Left kidney (tissue), 8 donors: Measurements from ENCODE around the gene KCNAB1. TPM values are rescaled to one million over a fixed set of nuclear protein-coding genes. Genes with fewer than 3 reads are reported as not detected.
"Not testable (repeated sequence)": the region's sequence is repeated elsewhere in the genome, so short reads cannot be mapped to it uniquely, and the experiment has no call there.

ENCODE experiments used
- DNase-seq: peaks from one replicate; pipeline ENCODE4 v3.0.0-alpha.2; 2013
- long read RNA-seq, 8 donors: transcript quantifications; one replicate each; lab custom pipeline, GENCODE V29; 2026
- polyA plus RNA-seq: library from polyadenylated mRNA; unstranded; fragments of 120-200 nt; gene quantifications from one replicate; pipeline ENCODE4 v1.2.1, GENCODE V29; 2013; ENCODE audit not compliant: insufficient read length

The KCNAB1 gene
- polyA plus RNA-seq = 3.4 TPM
- long read RNA-seq, donor 1 = 0 reads
- long read RNA-seq, donor 2 = 0 reads
- long read RNA-seq, donor 3 = 0 reads
- long read RNA-seq, donor 4 = 0 reads
- long read RNA-seq, donor 5 = 0 reads
- long read RNA-seq, donor 6, partial matches to known transcripts = 0 of 1 reads
- long read RNA-seq, donor 6, other reads (novel, unspliced or antisense) = 0 of 1 reads
- long read RNA-seq, donor 7, full-length matches to known transcripts = 1 of 188 reads
- long read RNA-seq, donor 7, partial matches to known transcripts = 45 of 188 reads
- long read RNA-seq, donor 7, other reads (novel, unspliced or antisense) = 142 of 188 reads
- long read RNA-seq, donor 8 = 0 reads

DNA sequence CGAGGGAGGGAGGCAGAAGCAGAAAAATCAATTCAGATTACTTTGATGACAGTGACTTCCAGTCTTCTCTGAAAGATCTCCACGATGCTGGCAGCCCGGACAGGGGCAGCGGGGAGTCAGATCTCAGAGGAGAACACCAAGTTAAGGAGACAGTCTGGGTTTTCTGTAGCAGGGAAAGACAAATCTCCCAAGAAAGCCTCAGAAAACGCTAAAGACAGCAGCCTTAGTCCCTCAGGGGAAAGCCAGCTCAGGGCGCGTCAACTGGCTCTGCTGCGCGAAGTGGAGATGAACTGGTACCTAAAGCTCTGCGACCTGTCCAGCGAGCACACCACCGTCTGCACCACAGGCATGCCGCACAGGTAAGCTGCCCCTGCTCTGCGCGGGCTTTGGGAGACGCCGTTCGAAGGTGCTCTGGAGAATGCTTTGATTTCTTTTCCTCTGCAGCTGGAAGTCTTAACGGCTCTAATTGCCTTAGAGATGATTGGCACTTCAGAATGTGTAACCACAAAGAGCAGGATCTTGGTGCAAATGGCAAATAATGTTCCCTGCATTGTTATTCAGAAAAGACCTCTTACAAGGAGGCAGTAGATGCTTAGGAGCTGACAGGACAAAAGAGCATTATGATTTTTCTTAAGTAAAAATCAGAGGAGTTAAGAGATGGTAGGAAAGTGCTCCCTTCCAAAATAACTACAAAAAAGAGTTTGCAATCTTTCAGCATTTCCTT lies at the start of gene KCNAB1:
TSS of gene KCNAB1 (plus strand) at position 51 of the 724 bp plus-strand sequence.
- DNase-seq = no peak

GRCh38 chr3:156071031-156071430 lies 49.3 kb upstream of the KCNAB1 start:
- no peak for DNase-seq

DNA sequence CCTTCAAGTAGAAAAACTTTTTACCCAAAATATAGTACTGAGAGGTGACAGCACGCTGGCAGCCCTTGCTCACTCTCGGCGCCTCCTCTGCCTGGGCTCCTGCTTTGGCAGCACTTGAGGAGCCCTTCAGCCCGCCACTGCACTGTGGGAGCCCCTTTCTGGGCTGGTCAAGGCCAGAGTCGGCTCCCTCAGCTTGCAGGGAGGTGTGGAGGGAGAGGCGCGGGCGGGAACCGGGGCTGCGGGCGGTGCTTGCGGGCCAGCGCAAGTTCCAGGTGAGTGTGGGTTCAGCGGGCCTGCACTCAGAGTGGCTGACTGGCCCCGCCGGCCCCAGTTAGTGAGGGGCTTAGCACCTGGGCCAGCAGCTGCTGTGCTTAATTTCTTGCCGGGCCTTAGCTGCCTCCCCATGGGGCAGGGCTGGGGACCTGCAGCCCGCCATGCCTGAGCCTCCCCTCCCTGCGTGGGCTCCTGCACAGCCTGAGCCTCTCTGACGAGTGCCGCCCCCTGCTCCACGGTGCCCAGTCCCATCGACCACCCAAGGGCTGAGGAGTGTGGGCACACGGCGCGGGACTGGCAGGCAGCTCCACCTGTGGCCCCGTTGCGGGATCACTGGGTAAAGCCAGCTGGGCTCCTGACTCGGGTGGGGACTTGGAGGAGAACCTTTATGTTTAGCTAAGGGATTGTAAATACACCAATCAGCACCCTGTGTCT lies 47.3 kb upstream of the KCNAB1 start:
- DNase-seq = not testable (repeated sequence)

- no peak for DNase-seq
Observed at GRCh38 chr3:156090126-156090525, 30.3 kb upstream of the KCNAB1 start.

- DNase-seq = no peak
Observed at GRCh38 chr3:156093964-156094363, 26.4 kb upstream of the KCNAB1 start.

DNA sequence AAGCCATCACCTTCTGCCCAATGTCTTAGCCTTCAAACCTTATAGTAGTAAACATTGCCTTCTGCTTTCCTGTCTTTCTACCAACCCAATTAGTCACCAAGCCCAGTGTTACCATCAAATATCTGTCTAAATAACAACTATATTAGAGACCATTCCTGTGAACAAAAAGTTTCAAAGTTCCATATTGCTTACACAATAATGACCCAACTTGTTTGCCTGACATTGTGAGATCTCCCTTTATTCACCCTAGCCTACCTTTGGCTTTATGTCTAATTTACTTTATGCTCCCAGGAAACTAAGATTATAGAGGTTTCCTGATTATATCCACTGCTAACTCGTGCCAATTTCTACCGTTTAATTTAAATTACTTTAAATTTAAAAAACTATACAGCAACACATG lies 26.0 kb upstream of the KCNAB1 start:
- DNase-seq = no peak

- DNase-seq = not testable (repeated sequence)
Observed at GRCh38 chr3:156095652-156096051, 24.7 kb upstream of the KCNAB1 start.

DNA sequence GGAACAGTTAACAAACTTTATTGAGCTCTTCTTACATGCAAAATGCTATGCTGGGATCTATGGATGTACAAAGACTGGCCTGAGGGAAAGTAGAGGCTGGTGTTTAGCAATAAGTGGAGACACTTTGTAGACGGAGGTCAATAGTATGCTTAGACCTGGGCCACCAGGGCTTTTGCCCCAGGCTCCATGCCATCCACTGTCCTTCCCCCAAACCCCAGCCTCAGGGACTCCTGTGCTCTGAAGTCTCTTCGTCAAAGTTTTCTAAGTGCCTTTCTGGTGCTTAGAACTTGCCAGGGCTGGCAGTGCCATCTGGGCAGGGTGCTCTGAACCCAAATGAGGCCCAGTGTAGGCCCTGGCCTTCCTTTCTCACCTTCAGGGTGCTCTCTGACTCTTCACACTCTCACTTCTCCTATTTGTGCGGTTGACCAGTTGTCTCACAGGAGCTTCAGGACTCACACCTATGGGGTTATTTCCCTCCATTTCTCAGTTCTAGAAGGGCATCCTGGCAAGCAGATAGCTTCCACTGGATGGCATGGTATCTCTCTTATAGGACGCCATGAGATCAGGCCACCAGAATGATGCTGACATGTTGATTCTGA lies 21.8 kb upstream of the KCNAB1 start:
- no peak for DNase-seq

DNA sequence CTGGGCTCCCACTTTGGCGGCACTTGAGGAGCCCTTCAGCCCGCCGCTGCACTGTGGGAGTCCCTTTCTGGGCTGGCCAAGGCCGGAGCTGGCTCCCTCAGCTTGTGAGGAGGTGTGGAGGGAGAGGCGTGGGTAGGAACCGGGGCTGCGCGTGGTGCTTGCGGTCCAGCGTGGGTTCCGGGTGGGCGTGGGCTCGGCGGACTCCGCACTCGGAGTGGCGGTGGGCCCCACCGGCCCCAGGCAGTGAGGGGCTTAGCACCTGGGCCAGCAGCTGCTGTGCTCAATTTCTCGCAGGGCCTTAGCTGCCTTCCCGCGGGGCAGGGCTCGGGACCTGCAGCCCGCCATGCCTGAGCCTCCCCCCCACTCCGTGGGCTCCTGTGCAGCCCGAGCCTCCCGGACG lies 21.0 kb upstream of the KCNAB1 start:
- not testable (repeated sequence) for DNase-seq

- not testable (repeated sequence) for DNase-seq
Observed at GRCh38 chr3:156099984-156100383, 20.4 kb upstream of the KCNAB1 start.

- DNase-seq = no peak
Observed at GRCh38 chr3:156102267-156102931, 18.0 kb upstream of the KCNAB1 start.

DNA sequence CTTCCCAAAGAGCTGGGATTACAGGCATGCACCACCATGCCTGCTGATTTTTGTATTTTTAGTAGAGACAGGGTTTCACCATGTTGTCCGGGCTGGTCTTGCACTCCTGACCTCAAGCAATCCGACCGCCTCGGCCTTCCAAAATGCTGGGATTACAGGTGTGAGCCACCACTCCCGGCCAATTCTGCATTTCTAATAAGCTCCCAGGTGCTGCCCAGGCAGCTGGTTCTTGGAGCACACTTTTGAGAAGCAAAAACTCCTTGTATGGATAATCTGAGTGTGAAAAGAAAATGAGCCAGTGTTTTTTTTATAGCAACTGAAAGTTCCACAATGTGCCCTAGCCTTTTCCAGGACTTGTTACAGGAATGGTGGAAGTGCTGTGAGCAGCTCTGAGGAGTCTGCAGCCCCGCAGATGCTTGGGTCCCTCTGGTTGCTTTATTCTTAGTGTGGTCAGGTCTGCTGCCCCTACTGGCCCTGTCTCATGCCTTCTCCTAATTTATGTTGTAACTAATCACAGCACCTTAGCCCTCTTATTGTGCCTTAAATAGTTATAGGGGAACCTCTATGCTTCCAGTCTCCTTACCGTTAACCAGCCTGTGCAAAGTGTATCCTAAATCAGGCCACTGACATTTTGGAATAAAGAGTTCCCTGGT lies 13.5 kb upstream of the KCNAB1 start:
- DNase-seq = no peak

DNA sequence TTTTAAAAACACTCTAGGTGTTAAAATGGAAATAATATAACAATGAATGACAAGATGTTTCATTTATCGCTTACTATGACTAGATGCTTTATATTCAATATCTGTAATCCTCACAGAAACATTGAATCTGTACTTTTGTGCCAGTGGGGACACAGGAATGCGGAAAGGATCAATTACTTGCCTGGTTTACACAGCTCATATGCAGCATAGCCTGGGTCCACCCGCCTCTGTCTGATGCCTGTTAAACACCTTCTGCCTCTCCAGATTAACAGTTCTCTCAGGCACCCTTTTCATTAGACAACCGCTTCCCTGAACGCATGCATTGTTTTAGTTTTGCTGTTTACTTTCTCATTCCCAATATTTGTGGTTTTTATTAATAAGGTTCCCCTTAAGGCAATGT lies 12.9 kb upstream of the KCNAB1 start:
- no peak for DNase-seq

- no peak for DNase-seq
Observed at GRCh38 chr3:156108616-156109015, 11.8 kb upstream of the KCNAB1 start.

- DNase-seq = no peak
Observed at GRCh38 chr3:156109989-156110388, 10.4 kb upstream of the KCNAB1 start.

- DNase-seq = no peak
Observed at GRCh38 chr3:156126467-156126866, 6.1 kb downstream of the KCNAB1 start.

DNA sequence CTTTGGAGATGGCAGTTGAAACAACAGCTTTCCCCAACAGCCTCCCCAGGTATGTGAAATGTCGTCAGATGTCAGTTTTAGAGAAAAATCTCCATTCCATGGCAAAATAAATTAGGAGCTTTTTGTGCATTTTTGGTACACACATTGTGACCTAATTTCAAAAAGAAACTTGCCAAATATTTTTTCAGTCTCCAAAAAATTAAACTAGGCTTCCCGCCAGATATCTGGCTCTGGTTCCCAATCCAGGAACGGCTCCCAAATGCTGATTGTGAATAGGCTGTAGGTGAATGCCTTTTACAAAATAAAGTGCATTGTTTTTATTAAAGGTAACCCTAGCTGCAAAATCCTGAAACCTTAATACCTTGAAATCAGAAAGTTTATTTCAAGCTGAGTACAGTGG lies 10.9 kb downstream of the KCNAB1 start:
- no peak for DNase-seq

- no peak for DNase-seq
Observed at GRCh38 chr3:156131799-156132198, 11.4 kb downstream of the KCNAB1 start.

DNA sequence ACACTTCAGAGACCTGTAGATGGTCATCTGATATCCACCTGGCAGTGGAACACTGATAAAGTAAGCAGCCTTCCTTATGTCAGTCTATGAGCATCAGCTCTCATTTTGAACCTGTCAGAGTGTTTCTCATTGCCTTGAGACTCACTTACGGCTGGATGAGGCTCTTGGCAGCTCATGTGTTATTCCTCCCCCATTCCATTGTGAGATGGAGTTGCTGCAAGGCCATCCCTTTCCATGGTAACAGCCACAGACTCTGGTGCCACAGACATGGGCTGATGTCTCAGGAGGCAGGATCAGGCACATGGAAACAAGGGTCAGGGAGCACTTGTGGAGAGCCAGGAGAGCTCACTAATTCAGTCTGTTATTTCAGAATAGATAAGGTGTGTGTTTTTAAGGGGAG lies 11.9 kb downstream of the KCNAB1 start:
- no peak for DNase-seq

DNA sequence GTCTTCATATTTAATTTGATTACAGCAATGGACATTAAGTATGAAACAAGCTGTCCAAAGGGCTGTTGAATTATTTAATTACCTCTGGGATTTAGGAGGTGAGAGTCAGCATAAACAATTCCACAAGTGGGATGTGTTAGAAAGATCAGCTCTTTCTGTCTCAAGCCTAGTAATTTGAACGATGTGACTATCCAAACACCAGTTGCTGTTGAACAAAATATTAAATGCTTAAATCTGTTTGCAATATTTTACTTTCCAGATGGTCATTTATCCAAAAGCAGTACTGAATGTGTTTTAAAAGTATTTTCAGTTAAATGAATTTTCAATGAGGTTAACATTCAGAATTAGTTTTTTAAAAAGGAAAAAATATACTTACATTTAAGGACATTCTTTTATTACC lies 12.7 kb downstream of the KCNAB1 start:
- DNase-seq = no peak

DNA sequence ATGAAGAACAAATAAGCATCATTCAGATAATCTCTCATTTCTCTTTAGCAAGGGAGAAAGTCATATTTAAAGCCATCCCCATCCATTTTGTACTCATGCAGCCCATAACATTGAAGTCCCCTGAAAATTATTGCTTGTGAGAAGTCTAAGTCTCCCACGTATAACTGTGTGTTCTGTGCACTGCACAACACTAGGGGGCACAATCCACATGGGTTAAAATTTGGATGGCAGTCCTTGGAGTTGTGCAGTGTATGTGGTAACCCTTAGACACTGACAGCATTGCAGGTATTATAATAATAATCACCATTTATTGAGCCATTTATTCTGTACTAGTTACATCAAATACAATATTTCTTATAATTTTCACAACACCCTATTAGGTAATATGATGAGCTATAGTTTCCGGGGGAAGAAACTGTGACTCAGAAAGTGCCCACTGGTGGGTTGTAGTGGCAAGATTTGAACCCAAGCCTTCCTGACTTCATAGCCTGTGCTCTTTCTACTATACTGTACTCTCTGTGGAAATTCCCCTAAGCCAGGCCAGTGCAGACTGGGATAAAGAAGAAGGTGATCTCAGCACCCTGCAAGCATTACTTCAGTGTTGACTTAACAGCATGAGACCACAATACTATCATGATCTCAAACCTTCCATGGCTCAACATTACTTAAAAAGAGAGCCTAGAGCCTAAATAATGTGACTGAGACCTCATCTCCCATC lies 15.7 kb downstream of the KCNAB1 start:
- no peak for DNase-seq
